Islet precursor cell (in vitro differentiated cells): ENCODE data around the gene PCBP3.
"Not testable (repeated sequence)": the region's sequence is repeated elsewhere in the genome, so short reads cannot be mapped to it uniquely, and the experiment has no call there.

Experiments used
- DNase-seq: peaks from one replicate; pipeline ENCODE4 v3.0.0-alpha.2; 2018

PCBP3 gene

GRCh38 chr21:45885930-45886601 lies 242.5 kb downstream of the PCBP3 start:
- DNase-seq = not testable (repeated sequence)

- no peak for DNase-seq
These were observed 243.1 kb downstream of the PCBP3 start for GRCh38 chr21:45886610-45887026.

- no peak for DNase-seq
These were observed 243.6 kb downstream of the PCBP3 start for GRCh38 chr21:45887120-45887611.

- no peak for DNase-seq
These were observed 244.3 kb downstream of the PCBP3 start for GRCh38 chr21:45887788-45888187.

- DNase-seq = no peak
These were observed 245.0 kb downstream of the PCBP3 start for GRCh38 chr21:45888386-45889009.

GRCh38 chr21:45889256-45889655 lies 245.7 kb downstream of the PCBP3 start:
- DNase-seq = no peak

GRCh38 chr21:45889961-45890360 lies 246.4 kb downstream of the PCBP3 start:
- DNase-seq = no peak

GRCh38 chr21:45891388-45892155 lies 248.0 kb downstream of the PCBP3 start:
- no peak for DNase-seq

GRCh38 chr21:45892156-45892915 lies 248.8 kb downstream of the PCBP3 start:
- DNase-seq = no peak

GRCh38 chr21:45892916-45893739 lies 249.6 kb downstream of the PCBP3 start:
- DNase-seq = no peak

- DNase-seq = no peak
These were observed 250.4 kb downstream of the PCBP3 start for GRCh38 chr21:45893740-45894449.

GRCh38 chr21:45894450-45894825 lies 250.9 kb downstream of the PCBP3 start:
- peak; percentile 68 for DNase-seq

- no peak for DNase-seq
These were observed 251.6 kb downstream of the PCBP3 start for GRCh38 chr21:45894906-45895777.

GRCh38 chr21:45895778-45896370 lies 252.3 kb downstream of the PCBP3 start:
- no peak for DNase-seq

GRCh38 chr21:45896431-45896830 lies 252.9 kb downstream of the PCBP3 start:
- DNase-seq = not testable (repeated sequence)

GRCh38 chr21:45897191-45898027 lies 253.9 kb downstream of the PCBP3 start:
- DNase-seq = no peak

GRCh38 chr21:45898028-45898350 lies 254.5 kb downstream of the PCBP3 start:
- no peak for DNase-seq

- no peak for DNase-seq
These were observed 255.3 kb downstream of the PCBP3 start for GRCh38 chr21:45898781-45899180.
